A204.1 (cell line): ENCODE measurements around the gene RTEL1.

Source experiments
- FAIRE-seq: peaks from 2 replicates; lab custom pipeline; 2012; peaks lifted over from hg19 to GRCh38; lab: Jason Lieb, UNC

Gene RTEL1

GRCh38 chr20:63741354-63741675, 83.2 kb downstream of the RTEL1 start:
- FAIRE-seq, result no peak

- FAIRE-seq, result no peak
Measured at GRCh38 chr20:63741676-63742380, 83.7 kb downstream of the RTEL1 start.

- FAIRE-seq, result no peak
Measured at GRCh38 chr20:63742381-63743024, 84.4 kb downstream of the RTEL1 start.

- no peak for FAIRE-seq
Measured at GRCh38 chr20:63743210-63743970, 85.3 kb downstream of the RTEL1 start.

GRCh38 chr20:63744158-63744557, 86.0 kb downstream of the RTEL1 start:
- no peak for FAIRE-seq

- FAIRE-seq, result no peak
Measured at GRCh38 chr20:63744574-63745423, 86.7 kb downstream of the RTEL1 start.

GRCh38 chr20:63745424-63745805, 87.3 kb downstream of the RTEL1 start:
- FAIRE-seq, result no peak
